HepG2 (cell line): Measurements from ENCODE around the gene MGAT1. TPM values are rescaled to one million over a fixed set of nuclear protein-coding genes. Genes with fewer than 3 reads are reported as not detected.

ENCODE experiments used
- ATAC-seq: fragments of 200-7000 bp; cut with Tn5 transposase; 3 replicates; pipeline ENCODE4 v1.9.1; 2020; ENCODE audit warnings: mild to moderate bottlenecking, moderate library complexity
- BruUV-seq: library from RNA; stranded (reverse); fragments of 400-500 nt; replicated peaks from 2 replicates; lab custom pipeline; 2021; lab: Mats Ljungman, UMichigan
- CTCF ChIA-PET: fragments of 300-600 bp; formaldehyde crosslinking; extraction: SDS; loops from one replicate; lab custom pipeline; 2021; ENCODE audit warnings: low total read pairs, inconsistent platforms, low intra/inter-chr PET ratio; lab: Yijun Ruan, JAX
- POLR2A ChIA-PET: fragments of 350-600 bp; sonication (Branson Sonifier 250); formaldehyde crosslinking; loops from one replicate; lab custom pipeline; 2020; ENCODE audit warnings: antibody characterized with exemption, inconsistent platforms; lab: Yijun Ruan, JAX
- DNase-seq: peaks from one replicate; pipeline ENCODE4 v3.0.0-alpha.2; 2015; ENCODE audit warnings: low spot score
- FAIRE-seq: peaks from 3 replicates; lab custom pipeline; 2011; peaks lifted over from hg19 to GRCh38; lab: Jason Lieb, UNC
- H2AFZ ChIP-seq: one replicate; pipeline ENCODE4 v1.6.1; 2011; ENCODE audit warnings: low read length, inconsistent platforms
- H3K27ac ChIP-seq: fragments of 300-600 bp; 3 replicates; pipeline ENCODE4 v1.8.0; 2011; ENCODE audit warnings: mixed run types, mild to moderate bottlenecking, mixed read lengths, low read length, inconsistent platforms; ENCODE audit not compliant: insufficient read depth; ENCODE audit errors: extremely low read length
- H3K27me3 ChIP-seq, 2 experiments: fragments of 200-600 bp in 1 of 2; 2 replicates in 1 of 2; 3 replicates in 1 of 2; pipeline versions ENCODE4 v1.6.0 to v1.8.0; 2011; ENCODE audit warnings: low read length in 2 of 2, mild to moderate bottlenecking in 2 of 2, moderate library complexity in 2 of 2, inconsistent platforms in 1 of 2; ENCODE audit not compliant: insufficient read depth in 2 of 2, control insufficient read depth in 1 of 2
- H3K36me3 ChIP-seq, 2 experiments: fragments of 200-600 bp in 1 of 2; replicated peaks in 1 of 2; 2 replicates in 1 of 2; 3 replicates in 1 of 2; pipeline versions ENCODE4 v1.5.1 to v1.8.0; 2011; ENCODE audit warnings: low read length in 2 of 2, inconsistent platforms in 1 of 2; ENCODE audit not compliant: insufficient read depth in 2 of 2, control insufficient read depth in 1 of 2
- H3K4me1 ChIP-seq: 2 replicates; pipeline ENCODE4 v1.5.1; 2012; ENCODE audit warnings: low read length, inconsistent platforms; ENCODE audit not compliant: insufficient read depth
- H3K4me2 ChIP-seq: 2 replicates; pipeline ENCODE4 v1.6.0; 2011; ENCODE audit warnings: low read depth, low read length, inconsistent platforms
- H3K4me3 ChIP-seq, 3 experiments: fragments of 200-600 bp in 1 of 3; sonication (generic), shearing (Covaris generic) in 1 of 3; replicated peaks in 1 of 3; 2 replicates each; pipeline ENCODE4 v1.5.1; 2011 to 2016; ENCODE audit warnings: low read length in 3 of 3, inconsistent platforms in 2 of 3, low read depth in 2 of 3, mild to moderate bottlenecking in 2 of 3, control low read depth in 1 of 3, mixed read lengths in 1 of 3; ENCODE audit not compliant: insufficient read depth in 1 of 3
- H3K79me2 ChIP-seq: one replicate; pipeline ENCODE4 v1.6.1; 2011; ENCODE audit warnings: low read length, inconsistent platforms; ENCODE audit not compliant: insufficient read depth
- H3K9ac ChIP-seq: 2 replicates; pipeline ENCODE4 v1.6.0; 2011; ENCODE audit warnings: mild to moderate bottlenecking, low read depth, low read length, inconsistent platforms; ENCODE audit not compliant: insufficient read depth
- H3K9me3 ChIP-seq: 2 replicates; pipeline ENCODE4 v1.5.1; 2012; ENCODE audit warnings: mild to moderate bottlenecking, low read length
- H4K20me1 ChIP-seq: 2 replicates; pipeline ENCODE4 v1.6.0; 2011; ENCODE audit warnings: inconsistent platforms, mild to moderate bottlenecking, low read length, moderate library complexity; ENCODE audit not compliant: insufficient read depth
- AGO1 ChIP-seq: fragments of 200-400 bp; formaldehyde crosslinking; IDR thresholded peaks from 2 replicates; pipeline ENCODE4 v1.6.1; 2017; ENCODE audit warnings: mild to moderate bottlenecking, low read depth, low read length, moderate library complexity; ENCODE audit not compliant: poor library complexity, severe bottlenecking
- ARID2 ChIP-seq: sonication (generic); formaldehyde crosslinking; IDR thresholded peaks from 2 replicates; pipeline ENCODE4 v1.8.1; 2022; ENCODE audit warnings: mild to moderate bottlenecking, missing genetic modification reagents, borderline replicate concordance
- GABPB1 ChIP-seq: IDR thresholded peaks from 2 replicates; pipeline ENCODE4 v1.6.1; 2016; ENCODE audit warnings: mild to moderate bottlenecking, missing genetic modification reagents, moderate library complexity, missing compliant biosample characterization
- GFI1 ChIP-seq: sonication (generic); formaldehyde crosslinking; IDR thresholded peaks from 2 replicates; pipeline ENCODE4 v1.5.0; 2020; ENCODE audit warnings: missing genetic modification reagents, mild to moderate bottlenecking, borderline replicate concordance
- NPAS2 ChIP-seq: sonication (generic); formaldehyde crosslinking; IDR thresholded peaks from 2 replicates; pipeline ENCODE4 v1.8.0; 2022; ENCODE audit warnings: mild to moderate bottlenecking, missing genetic modification reagents, borderline replicate concordance
- SMARCE1 ChIP-seq: fragments of 450-650 bp; IDR thresholded peaks from 2 replicates; pipeline ENCODE4 v1.6.1; 2017; ENCODE audit warnings: borderline replicate concordance
- SMYD3 ChIP-seq: sonication (generic); formaldehyde crosslinking; IDR thresholded peaks from 2 replicates; pipeline ENCODE4 v1.8.1; 2023; ENCODE audit warnings: mild to moderate bottlenecking, missing genetic modification reagents
- TOE1 ChIP-seq: sonication (generic); formaldehyde crosslinking; IDR thresholded peaks from 2 replicates; pipeline ENCODE4 v1.4.0; 2020; ENCODE audit warnings: mild to moderate bottlenecking, missing genetic modification reagents
- ZNF251 ChIP-seq: sonication (generic); formaldehyde crosslinking; IDR thresholded peaks from 2 replicates; pipeline ENCODE4 v1.9.0; 2021; ENCODE audit warnings: mild to moderate bottlenecking, missing genetic modification reagents
- ZNF33A ChIP-seq: sonication (generic); formaldehyde crosslinking; IDR thresholded peaks from 2 replicates; pipeline ENCODE4 v1.5.1; 2020; ENCODE audit warnings: missing genetic modification reagents, mild to moderate bottlenecking, moderate library complexity, borderline replicate concordance
- ZNF484 ChIP-seq: sonication (generic); formaldehyde crosslinking; IDR thresholded peaks from 2 replicates; pipeline ENCODE4 v1.5.1; 2020; ENCODE audit warnings: mild to moderate bottlenecking, low read depth, missing genetic modification reagents, borderline replicate concordance
- ZNF768 ChIP-seq: sonication (generic); formaldehyde crosslinking; IDR thresholded peaks from 2 replicates; pipeline ENCODE4 v1.4.0; 2020; ENCODE audit warnings: missing genetic modification reagents
- WGBS: methylation state at CpG from one replicate; pipeline ENCODE4 v1.1.6; 2017; ENCODE audit warnings: low lambda C conversion rate; 5-methylcytosine and 5-hydroxymethylcytosine counted together
- in situ Hi-C: cut with HindIII; loops from 2 replicates; pipeline ENCODE4 v1.10.0; 2017; ENCODE audit warnings: low pct_unique_long_range_greater_than_20kb; ENCODE audit not compliant: extremely low pct_ligation_motif_present
- intact Hi-C: fragments of 100-400 bp; cut with micrococcal nuclease; formaldehyde crosslinking; loops from one replicate; pipeline ENCODE4 v1.10.0; 2022; ENCODE audit not compliant: unreplicated experiment
- polyA plus RNA-seq, 8 experiments: library from polyadenylated mRNA; depleted of rRNA in 3 of 8; stranded (reverse) in 7 of 8; unstranded in 1 of 8; fragments of >200 nt; fragmentation: Illumina TruSeq in 4 of 8; extraction: Trizol in 4 of 8; gene quantifications; 2 replicates each; pipeline versions ENCODE4 v1.2.1 to v1.2.3, GENCODE V29; 2011 to 2016; ENCODE audit warnings: low read depth in 4 of 8, missing spikeins in 1 of 8, mixed read lengths in 1 of 8; ENCODE audit not compliant: insufficient read depth in 1 of 8
- total RNA-seq, 5 experiments: library from RNA; depleted of rRNA; stranded (reverse); fragments of >200 nt; fragmentation: Illumina TruSeq; extraction: Trizol; gene quantifications; 2 replicates each; pipeline ENCODE4 v1.2.3, GENCODE V29; 2016; ENCODE audit warnings: low read depth in 1 of 5
- TF ChIP-seq, protein P1 (sequence below): sonication (generic); formaldehyde crosslinking; conservative IDR thresholded peaks from 2 replicates; pipeline ENCODE4 v1.8.0; 2022; ENCODE audit warnings: missing genetic modification reagents

MGAT1 gene
- total and polyA plus RNA-seq, 2 of the 13 experiments (the other 11 are each of a cell fraction or from before 2014, with no cell fraction given): 50.1 to 55.3 TPM

DNA sequence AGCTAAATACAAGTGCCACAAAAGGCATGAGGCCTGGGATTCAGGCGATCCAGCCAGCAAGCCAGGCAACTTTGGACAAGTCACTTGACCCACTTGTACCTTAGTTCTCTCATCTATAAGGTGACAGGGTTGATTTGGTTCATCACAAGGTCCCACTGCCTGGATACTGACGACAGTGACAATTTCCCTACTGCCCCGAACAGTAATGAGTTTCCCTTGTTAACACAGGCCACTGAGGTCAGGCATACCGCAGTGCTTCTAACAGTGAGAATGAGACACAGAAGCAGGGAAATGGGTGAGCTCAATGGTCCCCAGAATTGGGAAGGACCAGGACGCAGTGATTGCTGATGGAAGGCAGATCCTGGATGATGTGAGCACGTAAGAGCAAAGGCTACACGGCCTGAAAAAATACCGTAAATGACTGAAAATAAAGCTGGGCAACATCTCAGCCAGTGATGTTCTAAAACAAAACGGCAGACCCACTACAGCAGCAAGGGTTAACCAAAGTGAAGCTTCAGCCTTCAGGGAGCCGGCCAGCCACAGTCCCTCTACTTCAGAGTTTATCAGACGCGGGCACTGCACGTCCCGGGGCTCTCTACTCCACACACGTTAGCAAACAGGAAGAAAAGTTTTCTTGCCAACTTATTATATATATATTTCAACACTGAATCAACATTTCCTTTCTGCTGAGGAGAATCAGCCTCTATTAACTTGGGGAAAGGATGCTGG lies 846 bp downstream of the MGAT1 start:
- in situ Hi-C loops: no loop called here
- Histone ChIP-seq H3K27me3 (no peaks in the 10 kb centered on the region), H3K4me1 (peaks cover 72% of the 10 kb centered on the region), H4K20me1 (peaks cover 79% of the 10 kb centered on the region), H3K79me2 (peaks cover 86% of the 10 kb centered on the region), H3K9me3 (no peaks in the 10 kb centered on the region), H3K27ac (no peak overlapping the region), H3K4me2 (peak overlapping the region; percentile 89), H3K9ac (peak overlapping the region; percentile 92; the same call in 1 of the 2 replicates), H3K36me3 (peaks cover 0 to 25% of the 10 kb centered on the region in 2 experiments; a peak in 4 of 5 replicates), H2AFZ (no peak overlapping the region), H3K4me3 (peak overlapping the region; percentile 79 to 98 (median 90))
- 43% methylated on average over 15 of the region's 15 CpGs for WGBS
- intact Hi-C loops: no loop called here
- peak; percentile 13 for ATAC-seq
- TF ChIP-seq ZNF768 (CRISPR knock-in tag) (no peak), SMYD3 (CRISPR knock-in tag) (0 out of 2 replicates have a peak, but pooled peaks have one; percentile 28)
- TSS peak; percentile 37 for BruUV-seq
- FAIRE-seq: no peak
- no peak for DNase-seq
- ChIA-PET CTCF (interaction anchor here (0.9 kb wide), 1 partner anchor 14 kb away, joined by 3 read pairs; no protein-coding TSS in a partner anchor), POLR2A (interaction anchor here (1.4 to 4.1 kb wide), 2 partner anchors 9 to 12 kb away, joined by 3 to 18 read pairs; no protein-coding TSS in a partner anchor)

DNA sequence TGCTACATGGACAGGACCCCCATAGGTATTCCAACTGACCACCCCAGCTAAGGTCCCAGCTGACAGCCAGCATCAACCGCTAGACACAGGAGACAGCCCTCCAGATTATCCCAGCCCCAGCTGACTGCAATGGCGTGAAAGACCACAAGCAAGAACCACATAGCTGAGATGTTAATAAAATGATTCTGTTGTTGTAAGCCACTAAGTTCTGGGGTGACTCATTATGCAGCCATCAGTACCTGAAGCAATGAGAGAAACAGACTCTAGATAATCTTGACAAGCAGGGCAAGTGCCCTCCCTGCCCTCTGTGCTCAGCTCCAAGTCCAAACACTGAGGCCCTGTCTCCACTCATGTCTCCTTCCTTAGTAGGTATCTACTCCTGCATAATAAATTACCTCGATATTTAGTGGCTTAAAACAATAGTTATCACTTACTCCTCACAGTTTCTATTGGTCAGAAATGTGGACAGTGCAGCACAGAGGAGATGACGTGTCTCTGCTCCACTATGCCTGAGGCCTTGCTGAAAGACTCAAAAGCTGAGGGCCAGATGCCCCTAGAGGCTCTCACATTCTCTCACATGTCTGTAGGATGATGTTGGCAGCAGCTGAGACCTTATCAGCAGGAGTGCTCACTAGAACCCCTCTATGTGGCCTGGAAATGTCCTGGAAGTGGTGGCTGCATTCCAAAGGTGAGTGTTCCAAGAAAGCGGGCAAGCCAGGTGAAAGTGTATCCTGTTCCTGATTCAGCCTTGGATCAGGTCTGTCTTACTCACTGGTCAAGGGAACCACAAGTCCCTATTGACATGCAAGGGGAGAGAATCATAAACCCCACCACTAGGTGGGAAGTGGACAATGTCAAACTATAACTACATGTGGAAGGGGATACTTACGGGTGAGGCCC lies 2.5 kb downstream of the MGAT1 start:
- H4K20me1 ChIP-seq: peaks cover 81% of the 10 kb centered on the region
- POLR2A ChIA-PET: interaction anchor here (4.1 kb wide), 1 partner anchor 10 kb away, joined by 18 read pairs; no protein-coding TSS in a partner anchor
- ATAC-seq (no peak), DNase-seq (no peak), FAIRE-seq (no peak)
- peaks cover 56% of the 10 kb centered on the region for H3K4me1 ChIP-seq
- no peak overlapping the region for H2AFZ ChIP-seq
- intact Hi-C loops: loop anchor here (2.0 kb wide), 1 partner anchor 15 kb away; no protein-coding TSS in a partner anchor
- peaks cover 3 to 34% of the 10 kb centered on the region in 2 experiments; a peak in 4 of 5 replicates for H3K36me3 ChIP-seq
- in situ Hi-C loops: no loop called here
- no TSS peak for BruUV-seq
- H3K79me2 ChIP-seq: peaks cover 88% of the 10 kb centered on the region
- no peak overlapping the region for H3K27ac ChIP-seq
- H3K4me2 ChIP-seq: peak overlapping the region; percentile 6; the same call in 1 of the 2 replicates
- H3K4me3 ChIP-seq: no peak overlapping the region
- H3K27me3 ChIP-seq: no peaks in the 10 kb centered on the region
- no peaks in the 10 kb centered on the region for H3K9me3 ChIP-seq
- 83% methylated on average over 6 of the region's 6 CpGs for WGBS
- CTCF ChIA-PET: interaction anchor here (1.7 kb wide), 1 partner anchor 15 kb away, joined by 8 read pairs; no protein-coding TSS in a partner anchor
- no peak overlapping the region for H3K9ac ChIP-seq
- TF ChIP-seq ZNF251: no peak
- TF ChIP-seq ZNF484 (CRISPR knock-in tag): no peak
- TF ChIP-seq, protein P1, sequence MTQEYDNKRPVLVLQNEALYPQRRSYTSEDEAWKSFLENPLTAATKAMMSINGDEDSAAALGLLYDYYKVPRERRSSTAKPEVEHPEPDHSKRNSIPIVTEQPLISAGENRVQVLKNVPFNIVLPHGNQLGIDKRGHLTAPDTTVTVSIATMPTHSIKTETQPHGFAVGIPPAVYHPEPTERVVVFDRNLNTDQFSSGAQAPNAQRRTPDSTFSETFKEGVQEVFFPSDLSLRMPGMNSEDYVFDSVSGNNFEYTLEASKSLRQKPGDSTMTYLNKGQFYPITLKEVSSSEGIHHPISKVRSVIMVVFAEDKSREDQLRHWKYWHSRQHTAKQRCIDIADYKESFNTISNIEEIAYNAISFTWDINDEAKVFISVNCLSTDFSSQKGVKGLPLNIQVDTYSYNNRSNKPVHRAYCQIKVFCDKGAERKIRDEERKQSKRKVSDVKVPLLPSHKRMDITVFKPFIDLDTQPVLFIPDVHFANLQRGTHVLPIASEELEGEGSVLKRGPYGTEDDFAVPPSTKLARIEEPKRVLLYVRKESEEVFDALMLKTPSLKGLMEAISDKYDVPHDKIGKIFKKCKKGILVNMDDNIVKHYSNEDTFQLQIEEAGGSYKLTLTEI (CRISPR knock-in tag): no peak
- TF ChIP-seq GABPB1 (CRISPR knock-in tag): no peak
- no peak for TF ChIP-seq SMARCE1
- TF ChIP-seq GFI1: no peak
- TF ChIP-seq TOE1 (CRISPR knock-in tag): no peak
- no peak for TF ChIP-seq NPAS2 (CRISPR knock-in tag)
- TF ChIP-seq ARID2: no peak
- TF ChIP-seq AGO1: no peak
- TF ChIP-seq ZNF33A (CRISPR knock-in tag): no peak
